Heart left ventricle (tissue), 16 donors: Measurements from ENCODE around the gene MCU. TPM values are rescaled to one million over a fixed set of nuclear protein-coding genes. Genes with fewer than 3 reads are reported as not detected.
"Not testable (repeated sequence)": the region's sequence is repeated elsewhere in the genome, so short reads cannot be mapped to it uniquely, and the experiment has no call there.

Experiments
- ATAC-seq, 4 donors: fragments of 200-7000 bp; cut with Tn5 transposase; one replicate each; pipeline ENCODE4 v1.9.1; 2020 to 2022; ENCODE audit warnings: moderate library complexity in 4 of 4, mild to moderate bottlenecking in 3 of 4, moderate number of reproducible peaks in 1 of 4
- DNase-seq, 5 donors: peaks; one replicate each; pipeline ENCODE4 v3.0.0-alpha.2; 2020
- H3K27ac ChIP-seq, 12 donors: fragments of 200-600 bp; sonication (generic) in 4 of 12; one replicate each; pipeline versions ENCODE4 v1.5.0 to v1.8.0; 2016 to 2022; ENCODE audit warnings: mild to moderate bottlenecking in 2 of 12
- H3K27me3 ChIP-seq, 9 donors: fragments of 200-600 bp; sonication (generic) in 2 of 9; one replicate each; pipeline versions ENCODE4 v1.5.1 to v1.8.0; 2016 to 2022; ENCODE audit warnings: mild to moderate bottlenecking in 3 of 9
- H3K36me3 ChIP-seq, 9 donors: fragments of 200-600 bp; sonication (generic) in 2 of 9; one replicate each; pipeline versions ENCODE4 v1.5.0 to v1.8.0; 2018 to 2022; ENCODE audit warnings: mild to moderate bottlenecking in 2 of 9
- H3K4me1 ChIP-seq, 12 donors: fragments of 200-600 bp; sonication (generic) in 4 of 12; one replicate each; pipeline versions ENCODE4 v1.5.0 to v1.8.0; 2016 to 2022; ENCODE audit warnings: mild to moderate bottlenecking in 3 of 12
- H3K4me3 ChIP-seq, 12 donors: fragments of 200-600 bp; sonication (generic) in 4 of 12; one replicate each; pipeline versions ENCODE4 v1.5.0 to v1.8.0; 2017 to 2022; ENCODE audit warnings: mild to moderate bottlenecking in 9 of 12, moderate library complexity in 4 of 12
- H3K9me3 ChIP-seq, 12 donors: fragments of 200-600 bp; sonication (generic) in 4 of 12; one replicate each; pipeline versions ENCODE4 v1.5.0 to v1.8.0; 2016 to 2022; ENCODE audit warnings: mild to moderate bottlenecking in 1 of 12
- POLR2A ChIP-seq, 2 donors: fragments of 450-650 bp; IDR thresholded peaks; one replicate each; pipeline ENCODE4 v1.6.1; 2017; ENCODE audit warnings: antibody characterized with exemption in 2 of 2, mild to moderate bottlenecking in 2 of 2, moderate library complexity in 2 of 2
- WGBS, 4 donors: extraction: QIAGEN DNeasy Blood & Tissue Kit in 2 of 4; methylation state at CpG; one replicate each; pipeline versions ENCODE4 v1.1.5 to v1.1.7; 2013 to 2018; 5-methylcytosine and 5-hydroxymethylcytosine counted together
- intact Hi-C, 10 donors: fragments of 100-400 bp; cut with DNase I; formaldehyde crosslinking; loops; one replicate each; pipeline versions ENCODE4 v1.11.1 to v1.14.2; 2022
- polyA plus RNA-seq, 2 donors: library from polyadenylated mRNA; stranded (reverse); fragments of 200-250 nt; gene quantifications; one replicate each; pipeline ENCODE4 v1.2.3, GENCODE V29; 2013
- total RNA-seq, 9 donors: library from RNA; depleted of rRNA in 2 of 9; stranded (reverse); fragments of >200 nt in 2 of 9; fragmentation: NEBNext Ultra II Directional in 3 of 9; extraction: Animal tissue kit (Norgen Biotek cat#: 25700) in 3 of 9; gene quantifications; one replicate each; pipeline versions ENCODE4 v1.1.0 to v1.2.4, GENCODE V29; 2016 to 2023
- TF ChIP-seq, protein P1 (sequence below), 12 donors: fragments of 200-600 bp; sonication (generic) in 4 of 12; IDR thresholded peaks; one replicate each; pipeline versions ENCODE4 v1.5.0 to v1.8.0; 2018 to 2022; ENCODE audit warnings: antibody characterized with exemption in 12 of 12, mild to moderate bottlenecking in 5 of 12
- donor health status: ischemic (EF 13 %, LVEDD 7.1; RV severe dilation, severe dysfunction).
- donor health status: healthy with polysubstance abuse.
- donor health status: DM: no; HTN: yes; CAD: no.
- donor health status: DM: no; HTN: no; CAD: no.
- donor health status: ischemic (EF 25% LVEDD 6.9; RV normal size, moderate dysfunction).
- donor health status: ischemic (EF 25% LVEDD 5.7; RV mildly dilated, moderate dysfunction).
- donor health status: healthy.
- donor health status: DM: yes; HTN: yes; CAD: no.
- donor health status: ischemic (EF 35%, LVEDD 5.7; RV mildly dilated, moderate dysfunction).
- donor health status: nonischemic (EF 11% LVEDD 7.7; RV severe dilation, severe dysfunction).
- donor health status: DM: yes; HTN: yes; CAD: no.
- donor health status: PGD.
- donor health status: ischemic (EF 29% LVEDD 5.4; RV normal size, mild dysfunction).
- donor health status: nonischemic (EF 23%, LVEDD 6.1; RV moderate dilation, normal function).

MCU gene
- total and polyA plus RNA-seq, 11 donors, result 11.4 to 16.9 (median 13.6) TPM

DNA sequence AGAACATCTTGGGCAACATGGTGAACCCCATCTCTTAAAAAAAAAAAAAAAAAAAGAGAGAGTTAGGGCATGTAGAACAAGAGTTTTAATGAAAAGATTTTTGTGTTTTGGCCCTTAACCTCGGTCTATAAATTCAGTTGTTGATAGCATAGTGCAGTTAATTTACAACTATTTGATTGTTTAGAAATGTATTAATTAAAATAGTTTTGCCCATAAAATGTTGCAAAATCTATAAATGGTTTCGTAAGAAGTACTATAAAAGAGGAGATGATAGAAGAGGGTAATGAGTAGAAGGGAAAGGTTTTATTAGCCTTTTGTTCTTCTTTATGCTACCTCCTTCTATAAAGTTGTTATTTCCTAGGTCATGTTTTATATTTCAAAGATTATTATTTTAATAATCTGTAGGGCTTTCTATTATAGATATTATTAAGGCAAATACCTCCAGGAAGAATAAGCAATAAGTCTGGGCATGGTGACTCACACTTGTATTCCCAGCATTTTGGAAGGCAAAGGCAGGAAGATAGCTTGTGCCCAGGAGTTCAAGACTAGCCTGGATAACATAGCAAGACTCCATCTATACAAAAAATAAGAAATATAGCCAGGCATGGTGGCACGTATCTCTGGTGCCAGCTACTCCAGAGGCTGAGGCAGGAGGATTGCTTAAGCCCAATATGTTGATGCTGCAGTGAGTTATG lies 73.3 kb downstream of the MCU start:
- no peak overlapping the region for H3K4me3 ChIP-seq
- TF ChIP-seq POLR2A (IDR thresholded peaks at IDR 0.05), result no peak
- TF ChIP-seq, protein P1, sequence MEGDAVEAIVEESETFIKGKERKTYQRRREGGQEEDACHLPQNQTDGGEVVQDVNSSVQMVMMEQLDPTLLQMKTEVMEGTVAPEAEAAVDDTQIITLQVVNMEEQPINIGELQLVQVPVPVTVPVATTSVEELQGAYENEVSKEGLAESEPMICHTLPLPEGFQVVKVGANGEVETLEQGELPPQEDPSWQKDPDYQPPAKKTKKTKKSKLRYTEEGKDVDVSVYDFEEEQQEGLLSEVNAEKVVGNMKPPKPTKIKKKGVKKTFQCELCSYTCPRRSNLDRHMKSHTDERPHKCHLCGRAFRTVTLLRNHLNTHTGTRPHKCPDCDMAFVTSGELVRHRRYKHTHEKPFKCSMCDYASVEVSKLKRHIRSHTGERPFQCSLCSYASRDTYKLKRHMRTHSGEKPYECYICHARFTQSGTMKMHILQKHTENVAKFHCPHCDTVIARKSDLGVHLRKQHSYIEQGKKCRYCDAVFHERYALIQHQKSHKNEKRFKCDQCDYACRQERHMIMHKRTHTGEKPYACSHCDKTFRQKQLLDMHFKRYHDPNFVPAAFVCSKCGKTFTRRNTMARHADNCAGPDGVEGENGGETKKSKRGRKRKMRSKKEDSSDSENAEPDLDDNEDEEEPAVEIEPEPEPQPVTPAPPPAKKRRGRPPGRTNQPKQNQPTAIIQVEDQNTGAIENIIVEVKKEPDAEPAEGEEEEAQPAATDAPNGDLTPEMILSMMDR (IDR thresholded peaks at IDR 0.05), result no peak
- H3K36me3 ChIP-seq, result no peaks in the 10 kb centered on the region
- WGBS, 4 donors, result 96 to 99% (median 97%) methylated on average over 3 of the region's 3 CpGs
- no peaks in the 10 kb centered on the region for H3K27me3 ChIP-seq
- DNase-seq (no peak), ATAC-seq (no peak)
- peaks cover 0 to 17% (median 0%) of the 10 kb centered on the region in 12 donors for H3K4me1 ChIP-seq
- H3K9me3 ChIP-seq, result peaks cover 0 to 20% (median 0%) of the 10 kb centered on the region in 12 donors
- intact Hi-C loops, result no loop called here
- H3K27ac ChIP-seq, result no peak overlapping the region

- H3K27me3 ChIP-seq, DNase-seq, intact Hi-C loops, H3K4me1 ChIP-seq, ATAC-seq, H3K36me3 ChIP-seq, H3K4me3 ChIP-seq, H3K27ac ChIP-seq: not testable (repeated sequence)
- peaks cover 0 to 34% (median 9%) of the 10 kb centered on the region in 12 donors for H3K9me3 ChIP-seq
Observed at GRCh38 chr10:72771195-72771594, 79.3 kb downstream of the MCU start.

DNA sequence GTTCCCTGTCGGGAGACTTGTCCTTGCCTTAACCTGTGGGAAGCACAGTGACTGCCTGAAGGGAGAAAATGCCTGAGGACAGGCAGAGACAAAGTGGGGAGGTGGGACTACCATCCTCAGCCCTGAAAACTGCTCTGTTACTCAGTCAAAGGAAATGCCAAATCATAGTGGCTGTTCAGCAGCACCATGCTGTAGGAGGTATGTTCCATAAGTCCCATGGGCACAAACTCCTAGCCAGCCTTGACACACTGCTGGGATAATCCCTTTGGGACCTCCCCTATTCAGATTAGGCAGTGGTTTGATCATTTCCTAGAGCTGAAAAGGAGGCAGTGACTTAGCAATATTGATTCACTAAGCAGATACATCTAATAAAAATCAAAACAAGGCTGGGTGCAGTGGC lies 80.1 kb downstream of the MCU start:
- Histone ChIP-seq H3K27me3 (no peaks in the 10 kb centered on the region), H3K36me3 (no peaks in the 10 kb centered on the region), H3K4me1 (no peaks in the 10 kb centered on the region), H3K4me3 (no peak overlapping the region), H3K9me3 (peaks cover 0 to 26% (median 9%) of the 10 kb centered on the region in 12 donors), H3K27ac (no peak overlapping the region)
- ATAC-seq (no peak), DNase-seq (no peak)
- intact Hi-C loops, result no loop called here
- WGBS, 4 donors, result 94 to 100% (median 98%) methylated on average over 1 of the region's 1 CpG; no CpG with 5 or more reads in 1 of the 4 donors
- TF ChIP-seq POLR2A (IDR thresholded peaks at IDR 0.05), result no peak
- TF ChIP-seq, protein P1 (IDR thresholded peaks at IDR 0.05), result no peak

- 99 to 100% (median 99%) methylated on average over 2 of the region's 2 CpGs for WGBS, 4 donors
- H3K27me3 ChIP-seq, result no peaks in the 10 kb centered on the region
- intact Hi-C loops, result no loop called here
- DNase-seq, result no peak
- TF ChIP-seq POLR2A (IDR thresholded peaks at IDR 0.05), result no peak
- TF ChIP-seq, protein P1 (IDR thresholded peaks at IDR 0.05), result no peak
- H3K4me1 ChIP-seq, result peaks cover 1 to 18% (median 15%) of the 10 kb centered on the region in 12 donors
- H3K36me3 ChIP-seq, result no peaks in the 10 kb centered on the region
- no peak overlapping the region for H3K4me3 ChIP-seq
- no peaks in the 10 kb centered on the region for H3K9me3 ChIP-seq
- no peak for ATAC-seq
- no peak overlapping the region for H3K27ac ChIP-seq
Observed at GRCh38 chr10:72779874-72780273, 87.9 kb downstream of the MCU start.
